GM12878 (cell line): ENCODE data around the gene DMPK. TPM values are rescaled to one million over a fixed set of nuclear protein-coding genes. Genes with fewer than 3 reads are reported as not detected.

Source experiments
- ATAC-seq: fragments of 200-7000 bp; cut with Tn5 transposase; 3 replicates; pipeline ENCODE4 v1.9.1; 2020; ENCODE audit warnings: mild to moderate bottlenecking, moderate library complexity
- BruUV-seq: library from RNA; stranded (reverse); fragments of 400-500 nt; replicated peaks from 2 replicates; lab custom pipeline; 2021; lab: Mats Ljungman, UMichigan
- CTCF ChIA-PET: fragments of 300-600 bp; sonication (Branson Sonifier 250); formaldehyde crosslinking; extraction: SDS; loops from one replicate; lab custom pipeline; 2021; ENCODE audit warnings: inconsistent platforms; lab: Yijun Ruan, JAX
- POLR2A ChIA-PET: fragments of 350-600 bp; formaldehyde crosslinking; extraction: SDS; loops from one replicate; lab custom pipeline; 2021; ENCODE audit warnings: inconsistent platforms; lab: Charles Lee
- RAD21 ChIA-PET: fragments of 300-600 bp; sonication (Branson Sonifier 250); formaldehyde crosslinking; loops from one replicate; lab custom pipeline; 2023; ENCODE audit warnings: antibody characterized with exemption; ENCODE audit not compliant: unreplicated experiment; lab: Charles Lee
- SMC1A ChIA-PET: fragments of 300-600 bp; sonication (Branson Sonifier 250); formaldehyde crosslinking; loops from one replicate; lab custom pipeline; 2023; ENCODE audit not compliant: unreplicated experiment, uncharacterized antibody; lab: Charles Lee
- DNase-seq: peaks from one replicate; pipeline ENCODE4 v3.0.0-alpha.2; 2011; ENCODE audit warnings: low read depth, low spot score
- FAIRE-seq: peaks from 3 replicates; lab custom pipeline; 2011; peaks lifted over from hg19 to GRCh38; lab: Jason Lieb, UNC
- H2AFZ ChIP-seq: 2 replicates; pipeline ENCODE4 v1.6.0; 2011; ENCODE audit warnings: low read depth, low read length, control low read depth; ENCODE audit not compliant: control insufficient read depth
- H3K27ac ChIP-seq: 2 replicates; pipeline ENCODE4 v1.5.1; 2011; ENCODE audit warnings: control low read depth; ENCODE audit not compliant: control insufficient read depth, insufficient read depth
- H3K27me3 ChIP-seq, 2 experiments: replicated peaks in 1 of 2; 2 replicates each; pipeline versions ENCODE4 v1.6.0 to v1.6.1; 2011; ENCODE audit warnings: low read length in 1 of 2; ENCODE audit not compliant: control insufficient read depth in 2 of 2, insufficient read depth in 2 of 2
- H3K36me3 ChIP-seq, 2 experiments: 2 replicates each; pipeline ENCODE4 v1.5.1; 2011; ENCODE audit warnings: low read length in 1 of 2; ENCODE audit not compliant: control insufficient read depth in 2 of 2, insufficient read depth in 2 of 2
- H3K4me1 ChIP-seq: 2 replicates; pipeline ENCODE4 v1.6.1; 2011; ENCODE audit warnings: mild to moderate bottlenecking, low read length, moderate library complexity, mixed read lengths; ENCODE audit not compliant: control insufficient read depth, insufficient read depth
- H3K4me2 ChIP-seq: 2 replicates; pipeline ENCODE4 v1.6.0; 2011; ENCODE audit warnings: control low read depth; ENCODE audit not compliant: control insufficient read depth, insufficient read depth
- H3K4me3 ChIP-seq: fragments of 200-600 bp; sonication (generic); 2 replicates; pipeline ENCODE4 v1.5.1; 2016
- H3K79me2 ChIP-seq: 2 replicates; pipeline ENCODE4 v1.6.0; 2011; ENCODE audit warnings: low read length; ENCODE audit not compliant: control insufficient read depth, insufficient read depth
- H3K9ac ChIP-seq: 2 replicates; pipeline ENCODE4 v1.8.0; 2011; ENCODE audit warnings: low read length, control low read depth, mixed read lengths; ENCODE audit not compliant: control insufficient read depth, insufficient read depth
- H3K9me3 ChIP-seq: replicated peaks from 3 replicates; pipeline ENCODE4 v1.5.1; 2011; ENCODE audit warnings: mild to moderate bottlenecking, low read length; ENCODE audit not compliant: control insufficient read depth, insufficient read depth
- H4K20me1 ChIP-seq: 2 replicates; pipeline ENCODE4 v1.6.0; 2011; ENCODE audit not compliant: control insufficient read depth, insufficient read depth
- CHD4 ChIP-seq: fragments of 200-600 bp; sonication (generic); IDR thresholded peaks from 2 replicates; pipeline ENCODE4 v1.6.1; 2016; ENCODE audit warnings: mild to moderate bottlenecking
- MTA3 ChIP-seq: IDR thresholded peaks from 2 replicates; pipeline ENCODE4 v1.6.1; 2012; ENCODE audit warnings: low read length, inconsistent platforms, borderline replicate concordance
- MYC ChIP-seq: IDR thresholded peaks from 2 replicates; pipeline ENCODE4 v1.6.1; 2011; ENCODE audit warnings: mild to moderate bottlenecking, low read length, moderate library complexity, inconsistent platforms; ENCODE audit not compliant: insufficient read depth, insufficient replicate concordance, insufficient read length, severe bottlenecking
- NFXL1 ChIP-seq: fragments of 450-650 bp; IDR thresholded peaks from 2 replicates; pipeline ENCODE4 v1.6.1; 2017; ENCODE audit warnings: antibody characterized with exemption, mild to moderate bottlenecking, borderline replicate concordance
- SKIL ChIP-seq: fragments of 450-650 bp; IDR thresholded peaks from 2 replicates; pipeline ENCODE4 v1.6.1; 2017; ENCODE audit warnings: mild to moderate bottlenecking, low read depth, inconsistent platforms; ENCODE audit not compliant: poor library complexity, severe bottlenecking
- WGBS: methylation state at CpG from one replicate; pipeline ENCODE4 v1.1.6; 2016; ENCODE audit warnings: low lambda C conversion rate; ENCODE audit not compliant: insufficient replicate concordance, insufficient coverage; ENCODE audit errors: missing lambda C conversion rate; 5-methylcytosine and 5-hydroxymethylcytosine counted together
- in situ Hi-C: fragments of 300-500 bp; cut with MboI; formaldehyde crosslinking; loops from 9 replicates; pipeline ENCODE4 v1.14.3; 2018; ENCODE audit warnings: mixed read lengths
- intact Hi-C: fragments of 100-400 bp; cut with micrococcal nuclease; formaldehyde crosslinking; loops from one replicate; pipeline ENCODE4 v1.14.2; 2022; ENCODE audit not compliant: unreplicated experiment
- polyA plus RNA-seq, 11 experiments: library from polyadenylated mRNA; depleted of rRNA in 4 of 11; unstranded in 6 of 11; stranded (reverse) in 5 of 11; fragments of >200 nt; fragmentation: Nextera tagmentation in 4 of 11; fragmentation: Illumina TruSeq in 1 of 11; extraction: Ambion mirVana in 4 of 11; extraction: Trizol in 1 of 11; gene quantifications; 1 replicate in 1 of 11; 2 replicates in 10 of 11; pipeline versions ENCODE4 v1.2.1 to v1.2.3, GENCODE V29; 2011 to 2016; ENCODE audit warnings: inconsistent platforms in 2 of 11, missing spikeins in 2 of 11, low read depth in 1 of 11
- total RNA-seq, 4 experiments: library from RNA; depleted of rRNA in 3 of 4; stranded (reverse); fragments of >200 nt in 3 of 4; fragmentation: Illumina TruSeq in 1 of 4; extraction: Trizol in 1 of 4; gene quantifications; 2 replicates each; pipeline versions ENCODE4 v1.2.1 to v1.2.3, GENCODE V29; 2013 to 2021

The DMPK gene
- total and polyA plus RNA-seq, 10 of the 15 experiments (the other 5 are each of a cell fraction or from before 2014, with no cell fraction given), result 0.60 to 33.6 (median 5.2) TPM

GRCh38 chr19:45812297-45812696, 30.0 kb upstream of the DMPK start:
- H3K4me2 ChIP-seq, result no peak overlapping the region
- no peak overlapping the region for H3K9ac ChIP-seq
- no peaks in the 10 kb centered on the region for H4K20me1 ChIP-seq
- peaks cover 12% of the 10 kb centered on the region for H3K4me1 ChIP-seq
- FAIRE-seq (no peak), ATAC-seq (no peak), DNase-seq (no peak)
- CTCF ChIA-PET, result no interaction called here
- no peak overlapping the region for H2AFZ ChIP-seq
- no peaks in the 10 kb centered on the region for H3K79me2 ChIP-seq
- POLR2A ChIA-PET, result no interaction called here
- no TSS peak for BruUV-seq
- no peak overlapping the region for H3K4me3 ChIP-seq
- H3K9me3 ChIP-seq, result no peaks in the 10 kb centered on the region
- 98% methylated on average over 6 of the region's 6 CpGs for whole genome bisulfite sequencing
- RAD21 ChIA-PET, result no interaction called here
- SMC1A ChIA-PET, result no interaction called here
- no peak for TF ChIP-seq MTA3
- no peak for TF ChIP-seq MYC
- TF ChIP-seq CHD4, result no peak
- no peak for TF ChIP-seq SKIL
- no peak for TF ChIP-seq NFXL1
- intact Hi-C loops (loop anchor here (10.0 kb wide), 1 partner anchor 183 kb away; the partner anchor contains the start of gene CCDC61), in situ Hi-C loops (no loop called here)
- H3K36me3 ChIP-seq, result no peaks in the 10 kb centered on the region
- H3K27me3 ChIP-seq, result no peaks in the 10 kb centered on the region
- no peak overlapping the region for H3K27ac ChIP-seq
